ENCODE results near the gene VTA1.

VTA1 gene

DNA sequence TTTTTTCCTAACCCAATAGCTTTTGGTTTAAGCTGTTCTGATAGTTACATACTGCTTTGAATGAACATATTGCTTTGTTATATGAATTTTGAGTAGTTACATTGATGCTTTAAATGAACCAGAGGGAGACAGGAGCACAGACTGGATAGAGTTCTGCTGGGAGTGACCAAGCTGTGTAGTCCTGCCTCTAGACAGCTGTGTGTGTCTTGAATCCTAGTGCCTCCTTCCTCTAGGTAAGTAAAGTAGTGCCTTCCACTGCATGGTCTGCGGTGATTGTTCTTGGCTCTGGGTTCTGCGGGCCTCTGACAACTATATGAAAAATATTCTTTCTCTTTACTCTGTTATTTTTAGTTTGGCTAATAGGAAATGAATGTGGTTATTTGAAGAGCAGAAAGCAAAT lies 108.7 kb downstream of the VTA1 start:
- no peak overlapping the region for H3K4me3 ChIP-seq (ENCODE audit: insufficient read depth, low read depth, low read length, poor library complexity, severe bottlenecking)
- no peaks in the 10 kb centered on the region for H3K4me1 ChIP-seq (ENCODE audit: control insufficient read depth, insufficient read depth, low read length, poor library complexity, severe bottlenecking)
- no peak for DNase-seq
- H3K27me3 ChIP-seq (replicated peaks; ENCODE audit: control insufficient read depth, insufficient read depth, low read length, poor library complexity, severe bottlenecking) = no peaks in the 10 kb centered on the region
- H3K36me3 ChIP-seq (ENCODE audit: control insufficient read depth, insufficient read depth, low read length) = no peaks in the 10 kb centered on the region
- H3K27ac ChIP-seq (ENCODE audit: insufficient read depth, low read length, poor library complexity, severe bottlenecking) = no peak overlapping the region
- H3K9me3 ChIP-seq (ENCODE audit: control insufficient read depth, low read length) = no peaks in the 10 kb centered on the region

DNA sequence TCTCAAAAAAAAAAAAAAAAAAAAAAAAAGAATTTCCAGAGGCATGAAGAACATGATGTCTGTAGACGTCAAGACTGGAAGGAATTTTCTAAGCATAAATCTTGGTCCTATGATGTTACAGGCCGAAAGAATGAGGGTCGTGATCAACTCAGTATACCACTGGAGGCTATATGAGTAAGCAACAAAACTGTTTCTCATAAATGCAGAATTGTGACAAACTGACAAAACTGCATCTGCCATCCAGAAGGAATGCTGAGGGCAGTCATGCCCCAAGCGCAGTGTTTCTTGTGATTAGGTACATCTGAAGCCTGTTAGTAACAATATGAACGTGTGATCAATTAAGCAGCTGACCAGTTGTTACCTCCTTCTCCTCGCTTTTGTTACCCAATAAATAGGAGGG lies 111.2 kb downstream of the VTA1 start:
- H3K4me3 ChIP-seq (ENCODE audit: insufficient read depth, low read depth, low read length, poor library complexity, severe bottlenecking) = no peak overlapping the region
- H3K9me3 ChIP-seq (ENCODE audit: control insufficient read depth, low read length) = no peaks in the 10 kb centered on the region
- DNase-seq = no peak
- H3K27ac ChIP-seq (ENCODE audit: insufficient read depth, low read length, poor library complexity, severe bottlenecking) = no peak overlapping the region
- H3K36me3 ChIP-seq (ENCODE audit: control insufficient read depth, insufficient read depth, low read length) = no peaks in the 10 kb centered on the region
- no peaks in the 10 kb centered on the region for H3K27me3 ChIP-seq (replicated peaks; ENCODE audit: control insufficient read depth, insufficient read depth, low read length, poor library complexity, severe bottlenecking)
- no peaks in the 10 kb centered on the region for H3K4me1 ChIP-seq (ENCODE audit: control insufficient read depth, insufficient read depth, low read length, poor library complexity, severe bottlenecking)

DNA sequence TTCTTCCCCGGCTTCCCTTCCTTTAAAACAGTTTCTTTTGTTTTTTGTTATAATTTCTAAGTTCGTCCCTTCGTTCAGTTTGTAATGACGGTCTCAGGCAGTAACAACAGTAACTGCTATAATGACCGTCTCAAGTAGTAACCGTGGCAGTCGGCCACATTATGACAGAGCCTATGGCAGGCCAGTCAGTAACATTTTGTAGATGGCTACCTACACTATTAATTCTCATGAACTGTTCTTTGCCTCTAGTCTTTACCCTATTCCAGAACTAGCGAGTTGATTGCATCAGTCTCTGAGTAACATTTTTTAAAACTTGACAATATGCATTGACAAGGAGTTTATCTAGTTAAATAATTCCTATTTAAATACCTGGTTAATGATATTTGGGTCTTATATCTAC lies 111.7 kb downstream of the VTA1 start:
- H3K36me3 ChIP-seq (ENCODE audit: control insufficient read depth, insufficient read depth, low read length) = no peaks in the 10 kb centered on the region
- DNase-seq = no peak
- no peaks in the 10 kb centered on the region for H3K9me3 ChIP-seq (ENCODE audit: control insufficient read depth, low read length)

DNA sequence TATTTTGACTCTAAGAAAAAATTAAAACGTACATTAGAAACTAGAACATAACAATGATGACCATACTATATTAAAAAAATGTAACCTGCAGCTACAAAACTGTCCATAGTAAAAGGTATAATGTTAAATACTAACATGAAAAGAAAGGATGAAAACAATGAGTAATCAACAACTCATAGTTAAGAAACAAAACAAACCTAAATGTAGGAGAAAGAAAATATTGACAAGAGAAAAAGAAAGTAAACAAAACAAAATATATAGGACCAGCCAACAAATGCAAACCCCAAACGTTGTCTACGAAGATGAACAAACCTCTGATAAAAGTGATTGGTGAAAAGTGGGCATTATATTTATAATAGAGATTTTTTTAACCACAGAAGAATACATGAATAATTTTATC lies 113.7 kb downstream of the VTA1 start:
- no peaks in the 10 kb centered on the region for H3K4me1 ChIP-seq (ENCODE audit: control insufficient read depth, insufficient read depth, low read length, poor library complexity, severe bottlenecking)
- no peaks in the 10 kb centered on the region for H3K27me3 ChIP-seq (replicated peaks; ENCODE audit: control insufficient read depth, insufficient read depth, low read length, poor library complexity, severe bottlenecking)
- no peak for DNase-seq
- no peaks in the 10 kb centered on the region for H3K9me3 ChIP-seq (ENCODE audit: control insufficient read depth, low read length)
- no peaks in the 10 kb centered on the region for H3K36me3 ChIP-seq (ENCODE audit: control insufficient read depth, insufficient read depth, low read length)
- no peak overlapping the region for H3K4me3 ChIP-seq (ENCODE audit: insufficient read depth, low read depth, low read length, poor library complexity, severe bottlenecking)
- no peak overlapping the region for H3K27ac ChIP-seq (ENCODE audit: insufficient read depth, low read length, poor library complexity, severe bottlenecking)

More for the DNA sequence above, 111.7 kb downstream of the VTA1 start:
- no peaks in the 10 kb centered on the region for H3K27me3 ChIP-seq (replicated peaks; ENCODE audit: control insufficient read depth, insufficient read depth, low read length, poor library complexity, severe bottlenecking)
- no peak overlapping the region for H3K4me3 ChIP-seq (ENCODE audit: insufficient read depth, low read depth, low read length, poor library complexity, severe bottlenecking)
- no peaks in the 10 kb centered on the region for H3K4me1 ChIP-seq (ENCODE audit: control insufficient read depth, insufficient read depth, low read length, poor library complexity, severe bottlenecking)
- no peak overlapping the region for H3K27ac ChIP-seq (ENCODE audit: insufficient read depth, low read length, poor library complexity, severe bottlenecking)

DNA sequence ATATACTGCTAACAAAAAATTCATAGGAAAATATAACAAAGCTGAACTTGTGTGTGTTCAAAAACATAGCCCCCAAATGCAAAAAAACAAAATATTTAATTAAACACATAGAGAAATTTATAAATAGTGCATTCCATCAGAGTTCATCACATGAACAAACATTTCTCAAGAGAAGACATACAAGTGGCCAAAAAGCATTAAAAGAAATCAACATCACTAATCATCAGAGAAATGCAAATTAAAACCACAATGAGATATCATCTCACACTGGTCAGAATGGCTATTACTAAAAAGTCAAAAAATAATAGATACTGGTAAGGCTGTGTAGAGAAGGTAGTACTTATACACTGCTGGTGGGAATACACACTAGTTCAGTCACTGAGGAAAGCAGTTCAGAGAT lies 115.2 kb downstream of the VTA1 start:
- DNase-seq = no peak
- no peaks in the 10 kb centered on the region for H3K27me3 ChIP-seq (replicated peaks; ENCODE audit: control insufficient read depth, insufficient read depth, low read length, poor library complexity, severe bottlenecking)
- no peaks in the 10 kb centered on the region for H3K36me3 ChIP-seq (ENCODE audit: control insufficient read depth, insufficient read depth, low read length)
- H3K27ac ChIP-seq (ENCODE audit: insufficient read depth, low read length, poor library complexity, severe bottlenecking) = no peak overlapping the region
- H3K9me3 ChIP-seq (ENCODE audit: control insufficient read depth, low read length) = no peaks in the 10 kb centered on the region
- H3K4me3 ChIP-seq (ENCODE audit: insufficient read depth, low read depth, low read length, poor library complexity, severe bottlenecking) = no peak overlapping the region
- H3K4me1 ChIP-seq (ENCODE audit: control insufficient read depth, insufficient read depth, low read length, poor library complexity, severe bottlenecking) = no peaks in the 10 kb centered on the region

DNA sequence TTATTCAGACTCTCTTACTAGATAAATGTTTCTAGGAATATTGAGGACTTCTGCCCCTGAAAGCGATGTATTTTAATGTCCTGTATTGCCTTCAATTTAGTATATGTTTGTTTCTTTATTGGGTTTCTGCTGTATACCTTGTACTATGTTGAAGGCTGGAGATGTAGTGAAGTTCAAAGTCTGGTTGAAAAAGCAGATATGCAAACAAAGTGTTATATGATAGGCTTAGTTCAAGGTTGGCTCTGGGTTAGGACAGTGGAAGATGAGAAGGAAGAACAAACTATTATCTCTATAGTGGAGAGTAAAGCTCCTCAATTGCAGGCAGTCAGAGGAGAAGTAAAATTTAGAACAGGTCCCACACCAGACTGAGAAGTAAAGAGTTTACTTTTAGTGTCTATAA lies 118.4 kb downstream of the VTA1 start:
- Histone ChIP-seq H3K4me3 (ENCODE audit: insufficient read depth, low read depth, low read length, poor library complexity, severe bottlenecking) (no peak overlapping the region), H3K27ac (ENCODE audit: insufficient read depth, low read length, poor library complexity, severe bottlenecking) (no peak overlapping the region), H3K27me3 (replicated peaks; ENCODE audit: control insufficient read depth, insufficient read depth, low read length, poor library complexity, severe bottlenecking) (no peaks in the 10 kb centered on the region), H3K4me1 (ENCODE audit: control insufficient read depth, insufficient read depth, low read length, poor library complexity, severe bottlenecking) (no peaks in the 10 kb centered on the region), H3K9me3 (ENCODE audit: control insufficient read depth, low read length) (no peaks in the 10 kb centered on the region), H3K36me3 (ENCODE audit: control insufficient read depth, insufficient read depth, low read length) (no peaks in the 10 kb centered on the region)
- DNase-seq = no peak

DNA sequence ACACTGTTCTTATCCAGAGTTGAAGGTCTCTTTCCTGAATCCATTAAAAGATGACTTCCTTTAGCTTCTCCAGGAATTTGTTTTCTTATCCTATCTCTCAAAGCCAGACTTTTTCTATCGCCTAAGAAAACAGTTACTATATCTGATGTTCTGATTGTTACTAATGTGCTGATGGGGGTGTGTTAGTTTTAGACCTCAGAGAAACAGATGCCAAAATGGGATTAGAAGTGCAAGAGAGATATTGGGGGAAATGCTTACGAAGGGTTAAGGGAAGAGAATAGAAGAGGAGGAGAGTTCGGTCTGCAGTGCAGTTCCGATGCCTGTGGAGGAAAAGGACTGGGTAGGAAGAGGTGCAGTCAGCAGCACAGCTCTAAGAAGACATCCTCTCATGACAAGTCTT lies 119.0 kb downstream of the VTA1 start:
- Histone ChIP-seq H3K4me3 (ENCODE audit: insufficient read depth, low read depth, low read length, poor library complexity, severe bottlenecking) (no peak overlapping the region), H3K27me3 (replicated peaks; ENCODE audit: control insufficient read depth, insufficient read depth, low read length, poor library complexity, severe bottlenecking) (no peaks in the 10 kb centered on the region), H3K9me3 (ENCODE audit: control insufficient read depth, low read length) (no peaks in the 10 kb centered on the region), H3K4me1 (ENCODE audit: control insufficient read depth, insufficient read depth, low read length, poor library complexity, severe bottlenecking) (no peaks in the 10 kb centered on the region), H3K27ac (ENCODE audit: insufficient read depth, low read length, poor library complexity, severe bottlenecking) (no peak overlapping the region), H3K36me3 (ENCODE audit: control insufficient read depth, insufficient read depth, low read length) (no peaks in the 10 kb centered on the region)
- no peak for DNase-seq

DNA sequence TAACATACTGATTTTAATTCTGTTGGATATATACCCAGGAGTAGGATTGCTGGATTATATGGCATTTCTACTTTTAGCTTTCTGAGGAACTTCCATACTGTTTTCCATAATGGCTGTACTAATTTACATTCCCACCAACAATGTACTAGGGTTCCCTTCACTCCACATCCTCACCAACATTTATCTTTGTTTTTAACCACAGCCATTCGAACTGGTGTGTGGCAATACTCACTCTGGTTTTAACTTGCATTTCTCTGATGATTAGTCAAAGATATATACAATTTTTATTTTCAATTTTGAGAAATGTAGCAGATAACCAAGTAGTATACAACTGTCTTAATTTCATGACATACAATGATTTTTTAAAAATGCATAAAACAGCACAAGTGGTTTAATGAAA lies 124.4 kb downstream of the VTA1 start:
- Histone ChIP-seq H3K4me3 (ENCODE audit: insufficient read depth, low read depth, low read length, poor library complexity, severe bottlenecking) (no peak overlapping the region), H3K27ac (ENCODE audit: insufficient read depth, low read length, poor library complexity, severe bottlenecking) (no peak overlapping the region), H3K36me3 (ENCODE audit: control insufficient read depth, insufficient read depth, low read length) (no peaks in the 10 kb centered on the region), H3K27me3 (replicated peaks; ENCODE audit: control insufficient read depth, insufficient read depth, low read length, poor library complexity, severe bottlenecking) (no peaks in the 10 kb centered on the region), H3K4me1 (ENCODE audit: control insufficient read depth, insufficient read depth, low read length, poor library complexity, severe bottlenecking) (no peaks in the 10 kb centered on the region), H3K9me3 (ENCODE audit: control insufficient read depth, low read length) (no peaks in the 10 kb centered on the region)
- DNase-seq = no peak
